Stimulated activated CD4-positive, alpha-beta T cell treated with anti-CD3 and anti-CD28 coated beads, TNF-alpha, amount 100 ng/mL, for 4 hours (primary cell): ENCODE data around the gene SCYGR4.

Experiments
- DNase-seq, 3 experiments: peaks; one replicate each; pipeline ENCODE4 v3.0.0-alpha.2; 2020; ENCODE audit warnings: low read depth in 3 of 3

The SCYGR4 gene

DNA sequence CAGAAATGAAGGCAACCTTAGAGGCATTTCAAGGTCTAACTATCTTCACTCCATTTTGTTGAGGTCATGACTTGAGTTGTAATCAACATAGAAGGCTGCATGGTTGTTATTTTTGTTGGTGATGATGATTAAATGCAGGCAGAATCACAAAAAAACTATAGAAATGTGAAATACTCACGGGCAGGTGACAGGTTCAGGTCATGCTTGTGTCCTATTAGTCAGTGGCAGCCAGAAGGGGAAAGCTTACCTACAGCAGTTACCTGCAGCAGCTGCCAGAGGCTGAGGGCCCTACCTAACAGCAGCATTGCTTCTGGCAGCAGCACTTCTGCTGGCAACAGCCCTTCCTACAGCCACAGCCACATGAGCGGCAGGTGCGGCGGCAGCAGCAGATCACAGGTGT is 3.1 kb upstream of the SCYGR4 start:
- no peak for DNase-seq

DNA sequence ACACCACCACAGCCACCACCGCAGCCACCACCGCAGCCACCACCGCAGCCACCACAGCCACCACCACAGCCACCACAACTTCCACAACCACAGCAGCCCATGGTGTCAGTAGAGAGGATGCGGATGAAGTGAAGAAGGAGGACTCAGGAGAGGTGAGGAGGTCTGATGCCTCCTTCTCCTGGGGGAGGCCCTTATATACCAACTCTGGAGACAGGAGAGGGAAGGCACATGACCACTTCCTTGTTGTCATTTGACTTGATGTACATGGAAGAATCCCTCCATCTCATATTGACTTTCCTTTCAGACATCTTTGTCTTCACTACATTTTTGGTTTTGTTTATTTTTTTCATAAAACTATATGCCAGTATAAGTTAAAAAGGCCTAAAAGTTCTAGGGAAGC is 2.6 kb upstream of the SCYGR4 start, which contains the start of gene SCYGR3:
Gene SCYGR3 (minus strand): TSS at position 101 of the 400 bp plus-strand sequence. CDS start 0 bp downstream, at position 101.
- DNase-seq = no peak

DNA sequence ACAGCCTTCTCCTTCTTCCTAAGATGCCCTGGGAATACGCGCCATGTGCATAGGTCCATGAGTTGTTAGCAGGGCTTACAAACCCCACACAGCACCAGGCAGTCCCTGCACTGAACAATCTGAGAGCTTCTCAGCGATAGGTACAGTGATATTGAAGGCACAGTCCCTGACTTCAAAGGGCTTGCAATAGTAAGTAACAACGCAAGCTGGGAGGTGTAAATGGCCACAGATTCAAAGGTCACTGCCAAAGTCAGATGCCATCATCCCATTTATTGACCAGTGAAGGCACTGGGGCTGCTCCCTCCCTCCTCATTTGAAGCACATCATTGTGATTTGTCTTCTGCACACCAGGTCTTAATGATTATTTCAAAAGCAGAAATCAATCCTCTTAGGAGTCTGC is 2.1 kb upstream of the SCYGR4 start:
- no peak for DNase-seq

DNA sequence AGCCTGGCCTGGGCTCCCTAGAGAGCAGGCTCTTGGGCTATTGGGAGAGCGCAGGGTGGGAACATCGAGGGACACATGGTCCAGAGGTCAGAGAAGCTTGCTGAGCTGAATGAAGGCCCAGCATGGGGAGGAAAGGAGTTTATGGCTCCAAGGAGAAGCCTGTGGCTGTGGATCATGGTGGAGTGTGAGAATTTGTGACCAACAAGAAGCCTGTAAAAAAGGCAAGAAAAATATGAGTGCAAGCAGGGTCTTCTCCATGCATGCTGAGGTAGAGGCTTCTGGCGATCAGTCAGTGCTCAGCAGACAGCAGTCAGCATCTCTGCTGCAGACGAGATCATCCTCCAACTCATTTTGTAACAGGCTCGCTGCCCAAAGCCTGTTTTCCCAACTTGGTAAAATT is 1.4 kb upstream of the SCYGR4 start:
- DNase-seq = no peak

DNA sequence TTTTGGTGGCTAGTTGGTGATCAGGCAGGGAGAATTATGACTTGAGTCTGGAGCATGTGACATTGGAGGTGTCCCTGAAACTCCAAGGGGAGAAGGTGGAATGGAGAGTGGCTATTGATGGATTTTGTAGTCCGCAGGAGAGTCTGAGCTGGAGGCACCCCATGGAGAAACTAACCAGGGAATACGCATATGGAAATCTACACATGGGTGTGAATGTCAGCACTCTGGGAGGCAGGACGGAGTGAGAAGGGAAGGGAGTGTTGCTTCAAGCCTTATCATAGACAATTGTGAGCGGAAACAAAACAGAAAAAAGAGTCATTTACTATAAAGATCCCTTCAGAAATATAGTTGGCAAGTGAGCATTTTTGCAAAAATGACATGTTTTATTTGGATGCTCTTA is 667 bp upstream of the SCYGR4 start:
- DNase-seq = no peak

DNA sequence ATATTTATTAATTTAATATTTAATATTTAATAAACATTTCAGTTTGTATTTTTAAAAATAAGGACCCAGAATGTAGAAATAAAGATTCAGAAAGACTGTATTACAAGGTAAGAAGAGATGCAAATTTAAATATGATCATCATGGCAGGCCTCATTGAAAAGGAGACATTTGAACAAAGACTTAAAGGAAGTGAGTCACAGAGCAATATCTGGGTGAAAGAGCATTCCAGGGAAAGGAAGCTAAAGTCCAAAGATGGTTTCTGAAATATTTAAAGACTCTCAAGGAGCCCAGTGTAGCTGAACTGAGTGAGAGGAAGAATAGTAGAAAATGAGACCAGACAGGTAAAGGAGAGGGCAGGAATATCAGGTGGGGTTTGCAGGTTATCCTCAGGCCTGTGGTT is 5.9 kb downstream of the SCYGR4 start:
- no peak for DNase-seq

DNA sequence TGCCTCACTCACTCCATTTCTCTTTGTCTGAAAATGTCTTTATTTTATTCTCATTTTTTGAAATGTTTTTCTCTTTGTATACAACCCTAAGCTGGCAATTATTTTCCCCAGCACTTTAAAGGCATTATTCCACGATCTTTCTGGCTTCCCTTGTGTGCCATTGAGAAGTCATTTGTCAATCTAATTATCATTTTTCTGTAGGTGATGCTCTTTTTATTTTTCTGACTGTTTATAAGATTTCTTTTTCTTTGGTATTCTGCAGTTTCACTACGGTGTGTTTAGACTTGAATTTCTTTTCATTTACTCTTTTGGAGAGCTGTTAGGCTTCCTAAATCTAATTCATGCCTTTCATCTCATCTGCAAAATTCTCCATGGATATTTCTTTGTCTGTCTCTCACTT is 8.1 kb downstream of the SCYGR4 start:
- DNase-seq = no peak

DNA sequence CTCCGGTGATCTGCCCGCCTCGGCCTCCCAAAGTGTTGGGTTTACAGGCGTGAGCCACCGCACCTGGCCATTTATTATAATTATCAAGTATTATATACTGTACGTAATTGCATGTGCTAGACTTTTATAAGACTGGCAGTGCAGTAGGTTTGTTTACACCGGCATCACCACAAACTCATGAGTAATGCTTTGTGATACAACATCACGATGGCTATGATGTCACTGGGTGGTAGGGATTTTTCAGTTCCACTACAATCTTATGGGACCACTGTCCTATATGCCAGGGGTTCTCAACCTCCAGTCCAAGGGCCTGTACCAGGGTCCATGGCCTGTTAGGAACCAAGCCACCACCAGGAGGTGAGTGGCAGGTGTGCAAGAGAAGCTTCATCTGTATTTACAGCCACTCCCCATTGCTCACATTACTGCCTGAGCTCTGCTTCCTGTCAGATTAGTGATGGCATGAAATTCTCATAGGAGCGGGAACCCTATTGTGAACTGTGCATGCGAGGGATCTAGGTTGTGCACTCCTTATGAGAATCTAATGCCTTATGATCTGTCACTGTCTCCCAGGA is 9.4 kb downstream of the SCYGR4 start:
- DNase-seq = no peak

DNA sequence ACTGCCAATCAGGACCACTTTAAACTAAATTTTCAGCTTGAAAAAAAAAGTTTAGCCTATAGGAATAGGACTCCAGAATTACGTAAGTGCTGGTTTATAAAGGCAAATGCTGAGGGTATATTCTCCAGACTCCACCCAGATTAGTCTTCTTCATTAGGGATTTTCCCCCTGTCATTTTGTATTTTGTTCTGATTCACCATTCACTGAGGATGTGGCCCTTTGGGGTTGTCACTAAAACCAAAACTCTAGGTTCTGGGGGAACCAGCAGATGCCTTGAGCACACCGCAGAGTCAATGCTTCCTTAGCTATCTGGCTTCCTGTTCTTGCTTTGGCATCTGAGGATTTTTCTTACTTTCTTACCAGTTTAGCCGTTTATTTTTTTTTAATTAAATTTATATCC is 10.5 kb downstream of the SCYGR4 start:
- DNase-seq = no peak

DNA sequence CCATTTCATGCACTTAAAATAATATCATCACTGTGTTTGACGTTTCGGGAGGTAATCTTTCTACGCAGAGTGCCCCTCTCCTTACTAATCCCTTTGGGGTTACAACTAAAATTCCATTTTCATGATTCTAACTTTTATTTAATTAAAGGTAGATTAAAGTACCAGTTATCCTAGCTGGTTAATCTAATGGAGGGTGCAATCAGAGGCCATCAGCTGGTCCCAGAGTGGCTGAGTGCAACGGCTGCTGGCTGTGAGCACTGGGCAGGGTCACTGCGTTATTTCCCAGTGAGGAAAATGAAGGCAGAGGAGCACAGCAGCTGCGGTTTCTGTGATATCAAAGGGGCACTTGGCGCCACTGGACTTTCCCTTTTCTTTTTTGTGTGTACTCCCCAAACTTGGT is 12.1 kb downstream of the SCYGR4 start:
- no peak for DNase-seq

DNA sequence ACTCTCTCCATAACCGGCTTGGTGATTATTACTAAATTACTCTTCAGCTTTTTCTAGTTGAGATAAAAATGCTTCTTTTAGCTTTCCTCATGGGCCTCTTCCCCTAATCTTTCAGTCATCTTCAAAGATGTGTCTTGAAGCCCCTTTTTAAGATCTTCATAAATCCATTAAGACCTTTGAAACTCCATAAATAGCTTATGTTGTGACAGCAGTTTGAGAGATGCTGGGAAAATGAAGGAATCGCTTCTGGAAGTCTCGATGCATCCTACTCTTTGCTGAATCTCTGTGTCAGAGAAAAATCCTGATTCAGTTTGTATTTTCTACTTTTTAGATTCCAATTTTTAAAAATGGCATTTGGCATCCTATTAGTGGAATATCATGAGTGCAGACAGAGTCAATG is 13.0 kb downstream of the SCYGR4 start:
- no peak for DNase-seq

DNA sequence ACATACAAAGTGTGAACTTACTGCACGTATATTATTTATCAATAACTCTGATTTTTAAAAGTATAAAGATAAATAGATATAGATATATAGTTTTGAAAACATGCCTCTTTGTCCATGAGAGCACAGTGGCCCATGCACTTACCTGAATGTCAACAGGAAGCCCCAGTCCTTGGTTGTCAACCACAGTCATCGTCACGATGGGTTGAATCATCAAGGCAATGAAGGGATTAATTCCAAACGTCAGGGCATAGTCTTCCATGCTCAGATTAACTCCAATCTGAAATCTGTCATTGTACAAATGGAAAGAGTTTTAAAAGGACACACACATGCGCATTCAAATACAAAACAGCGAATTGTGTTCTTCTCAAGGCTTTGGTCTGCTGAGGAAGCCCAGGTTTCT is 15.5 kb downstream of the SCYGR4 start:
- DNase-seq = no peak

DNA sequence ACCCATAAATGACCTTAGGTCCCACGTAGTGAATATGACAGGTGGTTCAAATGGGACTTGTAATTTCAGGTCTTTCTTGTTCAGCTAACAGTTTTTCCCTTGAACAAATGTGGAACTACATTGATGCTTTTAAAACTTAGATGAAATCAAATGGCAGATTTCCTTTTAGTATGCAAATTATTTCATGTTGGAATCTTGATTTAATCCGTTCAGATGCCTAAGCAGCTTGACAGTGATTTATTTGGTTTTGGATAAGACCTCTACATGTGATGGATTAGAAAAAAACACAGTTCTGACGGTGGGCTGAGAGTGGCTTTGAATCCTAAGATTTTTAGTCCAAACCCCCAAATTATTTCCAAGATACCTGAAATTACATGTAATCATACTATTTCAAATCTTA is 16.9 kb downstream of the SCYGR4 start:
- DNase-seq = no peak

DNA sequence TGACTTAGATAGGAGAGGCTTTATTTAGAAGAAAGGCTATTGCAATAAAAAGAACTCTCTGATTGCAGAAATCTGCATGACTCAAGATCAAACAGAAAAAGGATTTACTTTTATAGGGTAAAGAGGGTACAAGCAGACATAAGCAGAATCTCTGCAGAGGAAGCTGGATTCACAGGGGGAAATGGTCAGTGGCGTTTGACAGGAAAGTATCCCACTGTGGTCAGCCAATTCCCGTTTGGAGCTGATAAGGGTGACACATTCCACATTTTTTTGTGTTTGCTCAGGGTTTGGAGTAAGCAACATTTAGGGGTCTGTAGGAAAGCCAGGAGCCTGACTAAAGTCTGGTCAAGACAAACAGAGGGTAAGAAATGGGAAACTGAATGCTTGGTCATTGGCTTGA is 25.4 kb downstream of the SCYGR4 start:
- no peak for DNase-seq

DNA sequence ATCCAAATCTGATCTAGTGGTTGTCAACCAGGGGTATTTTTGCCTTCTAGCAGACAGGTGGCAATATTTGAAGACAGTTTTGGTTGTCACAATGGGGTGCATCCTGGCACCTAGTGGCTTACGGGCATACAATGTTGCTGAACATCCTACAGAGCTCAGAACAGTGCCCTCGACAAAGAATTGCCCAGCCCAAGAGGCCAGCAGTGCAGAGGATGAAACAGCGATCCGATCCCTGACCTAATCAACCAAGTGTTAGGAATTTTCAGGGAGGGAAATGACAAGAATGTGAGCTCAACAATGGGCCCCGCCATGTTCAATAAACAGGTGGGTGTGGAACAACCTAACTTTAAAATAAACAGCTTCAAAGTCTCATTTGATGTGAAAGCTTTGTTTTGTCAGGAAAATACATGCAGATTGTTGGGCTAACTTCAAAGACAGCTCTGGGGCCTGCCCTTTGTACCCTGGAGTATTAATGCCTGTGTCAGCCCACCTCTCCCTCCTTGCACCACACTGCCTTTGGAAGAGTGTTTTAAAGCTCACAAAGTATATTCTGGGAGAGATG is 26.8 kb downstream of the SCYGR4 start:
- DNase-seq = no peak

DNA sequence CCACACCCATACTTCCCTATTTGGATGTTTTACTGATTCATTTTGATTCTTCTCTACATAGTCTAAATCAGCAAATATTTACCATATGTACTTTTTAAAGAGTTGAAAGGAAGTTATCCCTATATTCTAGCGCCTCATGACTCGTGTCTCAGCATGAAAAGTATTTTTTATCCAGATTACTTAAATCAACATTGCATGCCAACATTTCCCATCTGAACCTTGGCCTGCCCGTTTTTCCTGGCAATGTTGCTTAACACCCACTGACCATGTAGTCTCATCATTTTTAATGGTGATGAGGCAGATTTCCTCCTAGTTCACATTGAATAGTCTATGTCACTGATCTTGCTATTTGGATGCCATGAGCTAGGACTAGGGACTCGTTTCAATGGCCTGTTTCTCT is 36.1 kb downstream of the SCYGR4 start:
- no peak for DNase-seq

DNA sequence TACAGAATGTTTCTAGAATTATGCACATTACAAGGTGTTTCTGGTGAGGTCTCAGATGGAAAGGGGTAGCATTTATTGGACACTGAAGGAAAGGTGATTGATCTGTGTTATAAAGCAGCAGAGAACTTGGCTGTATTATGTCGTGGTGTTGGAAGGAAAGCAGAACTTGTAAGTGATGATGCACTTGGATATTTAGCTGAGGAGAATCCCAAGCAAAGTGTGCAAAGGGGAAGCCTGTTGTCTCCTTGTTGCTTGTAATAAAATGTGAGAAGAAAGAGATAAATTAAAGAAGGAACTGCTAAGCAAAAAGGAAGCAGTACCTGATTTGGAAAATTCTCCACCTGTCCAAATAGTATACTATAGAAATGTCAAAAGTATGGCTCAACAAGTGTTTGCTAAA is 37.1 kb downstream of the SCYGR4 start:
- no peak for DNase-seq

DNA sequence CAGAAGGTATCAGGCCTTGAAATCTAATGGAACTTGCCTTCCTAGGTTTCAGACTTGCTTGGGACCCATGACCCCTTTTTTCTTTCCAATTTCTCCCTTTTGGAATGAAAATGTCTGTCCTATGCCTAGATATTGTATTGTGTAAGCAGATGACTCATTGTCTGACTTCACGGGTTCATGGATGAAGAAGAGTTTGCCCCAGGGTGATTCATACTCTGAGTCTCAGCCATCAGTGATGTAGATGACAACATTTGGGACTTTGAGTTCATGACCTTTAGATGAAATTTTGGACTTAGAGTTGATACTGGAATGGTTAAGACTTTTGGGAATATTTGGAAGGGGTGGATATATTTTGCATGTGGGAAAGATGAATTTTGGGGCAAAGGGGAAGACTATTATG is 38.2 kb downstream of the SCYGR4 start:
- DNase-seq = no peak

DNA sequence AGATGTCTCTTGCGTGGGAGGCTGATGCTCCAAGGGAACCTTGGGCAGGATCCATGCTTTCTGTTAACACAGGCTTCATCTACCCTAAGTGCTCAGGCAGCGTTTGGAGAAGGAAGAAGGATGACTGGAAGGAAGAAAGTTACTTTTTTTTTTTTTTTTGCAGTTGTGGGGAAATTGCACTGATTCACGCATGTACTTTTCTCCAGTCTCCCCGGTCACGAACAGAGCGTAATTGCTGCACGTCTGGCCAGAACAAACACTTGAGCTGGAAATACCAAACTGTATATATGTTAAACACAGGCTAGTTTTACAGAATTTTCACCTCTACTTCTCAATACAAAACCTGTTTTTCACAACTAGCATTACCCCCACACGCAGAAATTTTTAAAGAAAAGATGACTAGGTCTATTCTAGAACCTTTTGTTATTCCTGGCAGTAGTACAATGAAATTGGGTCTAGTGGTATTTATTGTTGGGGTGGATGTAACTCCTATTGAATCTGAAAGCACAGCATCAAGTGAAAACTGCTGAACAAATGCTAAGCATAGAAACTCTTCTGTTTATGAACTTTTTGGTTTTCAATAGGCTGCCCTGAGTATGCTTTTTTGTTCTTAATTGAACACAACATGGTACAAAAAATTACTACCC is 40.0 kb downstream of the SCYGR4 start:
- DNase-seq = no peak

DNA sequence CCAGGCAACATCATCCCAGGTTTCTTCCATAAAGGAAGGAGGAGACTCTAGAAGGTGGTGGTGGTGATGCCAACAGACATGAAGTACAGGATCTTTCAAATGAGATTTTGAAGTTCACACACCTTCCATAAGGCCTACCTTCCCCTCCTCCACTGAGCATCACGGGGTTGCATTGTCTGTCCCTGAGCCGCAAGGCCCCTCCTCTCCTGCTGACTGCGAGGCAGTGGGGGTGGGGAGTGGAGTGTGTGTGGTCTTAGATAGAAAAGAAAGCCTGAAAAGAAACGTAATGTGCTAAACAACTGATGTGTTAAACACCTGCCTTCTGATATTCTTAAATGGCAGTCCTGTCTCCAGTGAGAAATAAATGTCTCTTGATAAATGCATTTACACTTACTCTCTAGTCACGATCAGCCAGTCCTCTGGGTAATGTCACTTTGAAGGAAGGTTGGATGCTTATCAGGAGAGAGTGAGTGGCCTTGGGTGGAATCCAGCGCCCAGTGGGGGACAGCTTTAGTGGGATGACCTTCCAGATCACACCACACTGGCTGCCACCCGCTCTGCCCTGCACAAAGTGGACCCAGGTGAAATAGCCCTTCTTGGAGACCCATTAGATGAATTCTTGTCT is 43.8 kb downstream of the SCYGR4 start:
- no peak for DNase-seq

DNA sequence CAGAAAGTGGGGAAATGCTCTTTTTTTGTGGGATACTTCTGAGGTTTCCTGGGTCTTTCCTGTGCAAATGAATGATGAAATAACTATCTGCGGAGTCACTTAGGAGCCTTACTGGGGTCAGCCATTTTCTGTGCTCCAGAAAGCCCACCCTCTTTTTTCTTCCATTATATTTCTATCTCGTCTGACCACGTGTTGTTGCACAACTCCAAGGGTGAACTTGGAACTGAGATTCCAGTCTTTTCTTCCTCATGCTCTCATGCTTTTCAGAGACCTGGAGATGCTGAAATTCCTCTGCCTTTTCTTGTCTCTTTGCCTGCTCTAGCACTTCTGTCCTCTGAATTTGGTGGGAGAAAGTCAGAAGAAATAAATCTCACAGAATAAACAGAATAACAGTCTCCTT is 44.5 kb downstream of the SCYGR4 start:
- no peak for DNase-seq

DNA sequence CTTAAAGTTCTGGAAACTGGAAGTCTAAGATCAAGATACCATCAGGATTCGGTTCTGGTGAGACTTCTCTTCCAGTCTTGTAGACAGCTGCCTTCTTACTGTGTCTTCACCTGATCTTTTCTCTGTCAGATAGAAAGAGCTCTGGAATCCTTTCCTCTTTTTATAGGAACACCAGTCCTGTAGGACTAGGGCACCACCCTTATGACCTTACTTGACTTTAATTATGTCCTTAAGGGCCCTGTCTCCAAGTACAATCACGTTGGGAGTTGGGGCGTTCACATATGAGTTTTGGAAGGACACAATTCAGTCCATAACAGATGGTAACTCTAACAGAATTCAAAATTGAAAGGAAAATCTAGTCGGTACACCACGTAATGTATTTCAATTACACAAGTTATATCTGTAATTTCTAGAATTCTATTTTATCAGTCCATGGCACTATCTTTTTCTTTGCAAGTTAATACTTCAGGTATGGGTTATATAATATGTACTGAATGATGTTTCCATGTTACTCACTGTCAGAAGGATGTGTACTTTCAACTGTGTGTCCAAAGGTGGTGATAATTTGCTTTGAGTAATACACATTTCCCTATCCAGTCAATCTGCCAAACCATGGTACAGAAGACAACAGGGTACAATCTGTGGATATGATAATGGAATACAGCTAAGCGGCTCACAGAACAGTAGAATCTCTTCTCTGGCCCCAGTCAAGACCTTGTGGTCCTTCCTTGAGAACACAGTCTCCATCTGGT is 48.1 kb downstream of the SCYGR4 start:
- DNase-seq = no peak
